Bronchial epithelial cell (primary cell): Measurements from ENCODE around the gene NFIA. TPM values are rescaled to one million over a fixed set of nuclear protein-coding genes. Genes with fewer than 3 reads are reported as not detected.
A peak's percentile ranks its signal among the peaks of the same experiment; 100 is the strongest.

ENCODE experiments used
- DNase-seq: peaks from one replicate; pipeline ENCODE4 v3.0.0-alpha.2; 2010; ENCODE audit warnings: low read depth
- FAIRE-seq: peaks from 2 replicates; lab custom pipeline; 2011; peaks lifted over from hg19 to GRCh38; lab: Jason Lieb, UNC
- H3K27me3 ChIP-seq: 2 replicates; pipeline ENCODE4 v1.5.1; 2011; ENCODE audit warnings: low read length; ENCODE audit not compliant: control insufficient read depth, insufficient read depth
- H3K36me3 ChIP-seq: 2 replicates; pipeline ENCODE4 v1.5.1; 2011; ENCODE audit warnings: low read length; ENCODE audit not compliant: control insufficient read depth, insufficient read depth
- H3K4me3 ChIP-seq: 2 replicates; pipeline ENCODE4 v1.5.1; 2011; ENCODE audit warnings: mild to moderate bottlenecking, low read depth, low read length, control low read depth
- total RNA-seq: library from RNA; depleted of rRNA; stranded (reverse); fragments of >200 nt; gene quantifications from 2 replicates; pipeline ENCODE4 v1.2.1, GENCODE V29; 2014
- TF ChIP-seq, protein P1 (sequence below): IDR thresholded peaks from 2 replicates; pipeline ENCODE4 v1.5.1; 2011; ENCODE audit warnings: mild to moderate bottlenecking, moderate library complexity, low read length, control low read depth, inconsistent platforms; ENCODE audit not compliant: insufficient read depth, severe bottlenecking

NFIA gene
- total RNA-seq, 1 donor from 2014 or later: 7.4 TPM

DNA sequence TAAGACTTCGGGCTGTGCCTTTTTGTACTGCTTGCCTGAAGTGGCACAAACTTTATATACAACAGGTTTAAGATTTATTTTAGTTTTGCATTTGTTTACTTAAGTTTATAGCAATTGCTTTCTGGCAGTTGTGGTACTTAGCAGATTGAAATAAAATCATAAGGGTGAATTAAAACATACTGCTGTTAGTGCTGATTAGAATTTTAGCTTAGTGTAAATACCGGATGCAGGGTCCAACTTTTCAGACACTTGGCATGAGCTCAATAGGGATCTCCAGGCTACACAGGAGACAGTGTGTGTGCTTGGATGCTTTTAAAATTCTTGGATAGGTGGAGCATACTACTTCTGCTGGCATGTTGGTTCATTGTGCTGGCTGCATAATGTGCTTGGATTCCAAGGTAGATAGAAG lies 159.6 kb downstream of the NFIA start:
- FAIRE-seq: no peak
- Histone ChIP-seq H3K27me3 (no peaks in the 10 kb centered on the region), H3K36me3 (no peaks in the 10 kb centered on the region), H3K4me3 (no peak overlapping the region)
- DNase-seq: no peak
- TF ChIP-seq, protein P1, sequence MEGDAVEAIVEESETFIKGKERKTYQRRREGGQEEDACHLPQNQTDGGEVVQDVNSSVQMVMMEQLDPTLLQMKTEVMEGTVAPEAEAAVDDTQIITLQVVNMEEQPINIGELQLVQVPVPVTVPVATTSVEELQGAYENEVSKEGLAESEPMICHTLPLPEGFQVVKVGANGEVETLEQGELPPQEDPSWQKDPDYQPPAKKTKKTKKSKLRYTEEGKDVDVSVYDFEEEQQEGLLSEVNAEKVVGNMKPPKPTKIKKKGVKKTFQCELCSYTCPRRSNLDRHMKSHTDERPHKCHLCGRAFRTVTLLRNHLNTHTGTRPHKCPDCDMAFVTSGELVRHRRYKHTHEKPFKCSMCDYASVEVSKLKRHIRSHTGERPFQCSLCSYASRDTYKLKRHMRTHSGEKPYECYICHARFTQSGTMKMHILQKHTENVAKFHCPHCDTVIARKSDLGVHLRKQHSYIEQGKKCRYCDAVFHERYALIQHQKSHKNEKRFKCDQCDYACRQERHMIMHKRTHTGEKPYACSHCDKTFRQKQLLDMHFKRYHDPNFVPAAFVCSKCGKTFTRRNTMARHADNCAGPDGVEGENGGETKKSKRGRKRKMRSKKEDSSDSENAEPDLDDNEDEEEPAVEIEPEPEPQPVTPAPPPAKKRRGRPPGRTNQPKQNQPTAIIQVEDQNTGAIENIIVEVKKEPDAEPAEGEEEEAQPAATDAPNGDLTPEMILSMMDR: no peak

DNA sequence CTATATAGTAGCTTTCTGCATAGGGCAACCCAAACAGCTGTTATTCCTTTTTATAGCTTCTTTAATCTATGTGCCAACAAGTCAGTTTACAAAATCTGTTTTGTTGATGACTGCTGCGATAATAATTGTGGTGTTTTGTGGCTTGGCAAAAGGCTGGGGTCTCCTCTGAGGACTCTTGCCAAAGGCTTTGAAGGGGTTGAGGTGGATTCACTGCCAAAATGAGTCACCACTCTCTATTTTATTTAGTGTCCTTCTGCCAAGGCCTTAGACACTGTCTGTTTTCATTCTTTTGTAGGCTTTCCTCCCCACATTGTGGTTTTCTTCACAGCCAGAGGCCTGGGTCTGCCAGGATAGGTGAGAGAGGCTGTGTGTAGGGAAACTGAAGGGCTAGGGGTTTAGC lies 161.8 kb downstream of the NFIA start:
- no peaks in the 10 kb centered on the region for H3K27me3 ChIP-seq
- H3K36me3 ChIP-seq: no peaks in the 10 kb centered on the region
- no peak for FAIRE-seq
- TF ChIP-seq, protein P1: no peak
- DNase-seq: peak; percentile 43
- H3K4me3 ChIP-seq: no peak overlapping the region

DNA sequence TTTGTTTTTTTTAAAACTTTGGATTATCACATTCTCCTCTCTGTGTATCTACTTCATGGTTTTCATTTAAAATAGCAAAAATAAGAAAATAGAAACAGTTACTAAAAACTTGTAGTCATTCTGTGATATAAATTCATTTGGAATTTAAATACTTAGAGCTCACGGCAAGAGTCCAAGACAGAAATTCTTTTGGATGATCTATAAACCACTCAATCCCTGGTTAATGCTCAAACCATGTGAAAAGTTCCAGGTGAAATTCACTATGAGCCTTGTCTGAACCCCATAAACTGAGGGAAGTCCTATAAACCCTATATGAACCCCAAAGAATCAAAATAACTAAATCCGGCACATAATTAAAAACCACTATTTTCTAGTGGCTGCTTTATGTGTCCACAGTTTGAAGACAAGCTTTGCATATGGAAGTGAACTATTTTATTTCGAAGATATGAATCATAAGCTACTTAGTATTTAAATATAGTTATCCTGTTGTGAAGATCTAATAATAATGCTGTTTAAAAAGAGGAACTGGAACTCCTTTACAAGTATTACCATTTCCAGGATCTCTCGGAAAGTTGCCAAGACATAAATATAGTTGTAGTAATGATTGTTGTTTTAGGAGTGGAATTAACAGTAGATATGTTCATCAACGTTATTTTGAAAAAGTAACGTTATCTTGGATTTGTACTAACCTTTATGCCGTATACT lies 163.5 kb downstream of the NFIA start:
- Histone ChIP-seq H3K4me3 (no peak overlapping the region), H3K27me3 (no peaks in the 10 kb centered on the region), H3K36me3 (no peaks in the 10 kb centered on the region)
- FAIRE-seq (no peak), DNase-seq (no peak)
- TF ChIP-seq, protein P1: no peak

DNA sequence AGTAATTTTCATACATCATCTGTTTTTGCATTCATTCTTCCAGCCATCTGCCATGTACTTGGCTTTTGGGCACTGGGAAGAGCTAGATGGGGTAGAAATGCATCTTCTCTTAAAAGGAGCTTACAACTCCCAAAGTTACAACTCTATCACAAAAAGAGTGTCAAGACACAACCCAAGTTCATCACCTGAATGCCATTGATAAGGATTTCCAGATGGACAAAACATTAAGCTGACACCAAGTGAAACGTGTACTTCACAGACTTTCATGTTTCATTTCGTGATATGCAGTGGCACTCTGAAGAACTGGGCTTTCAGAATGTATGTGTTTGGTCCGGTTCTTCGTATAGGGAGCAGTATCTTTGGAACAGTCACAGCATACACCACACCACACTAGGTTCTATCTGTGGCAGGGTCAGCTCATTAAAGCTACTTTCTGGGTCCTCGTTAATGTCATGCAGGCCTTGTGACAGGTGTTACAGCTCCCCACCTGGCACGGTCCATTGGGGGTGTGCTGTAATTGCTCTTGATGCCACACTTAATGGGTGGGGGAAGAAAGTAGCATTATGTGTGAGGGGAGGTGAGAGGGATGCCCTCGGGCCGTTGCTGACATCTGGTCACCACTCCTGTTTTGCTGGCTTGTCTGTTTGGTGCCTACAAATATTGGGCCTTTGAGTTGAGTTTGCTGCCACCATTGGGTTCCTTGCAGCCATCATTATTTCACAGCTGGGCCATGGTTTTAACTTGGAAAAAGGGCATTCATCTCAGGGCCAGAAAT lies 164.9 kb downstream of the NFIA start:
- no peaks in the 10 kb centered on the region for H3K27me3 ChIP-seq
- H3K36me3 ChIP-seq: no peaks in the 10 kb centered on the region
- TF ChIP-seq, protein P1: no peak
- DNase-seq: no peak
- FAIRE-seq: peak; percentile 47
- no peak overlapping the region for H3K4me3 ChIP-seq

DNA sequence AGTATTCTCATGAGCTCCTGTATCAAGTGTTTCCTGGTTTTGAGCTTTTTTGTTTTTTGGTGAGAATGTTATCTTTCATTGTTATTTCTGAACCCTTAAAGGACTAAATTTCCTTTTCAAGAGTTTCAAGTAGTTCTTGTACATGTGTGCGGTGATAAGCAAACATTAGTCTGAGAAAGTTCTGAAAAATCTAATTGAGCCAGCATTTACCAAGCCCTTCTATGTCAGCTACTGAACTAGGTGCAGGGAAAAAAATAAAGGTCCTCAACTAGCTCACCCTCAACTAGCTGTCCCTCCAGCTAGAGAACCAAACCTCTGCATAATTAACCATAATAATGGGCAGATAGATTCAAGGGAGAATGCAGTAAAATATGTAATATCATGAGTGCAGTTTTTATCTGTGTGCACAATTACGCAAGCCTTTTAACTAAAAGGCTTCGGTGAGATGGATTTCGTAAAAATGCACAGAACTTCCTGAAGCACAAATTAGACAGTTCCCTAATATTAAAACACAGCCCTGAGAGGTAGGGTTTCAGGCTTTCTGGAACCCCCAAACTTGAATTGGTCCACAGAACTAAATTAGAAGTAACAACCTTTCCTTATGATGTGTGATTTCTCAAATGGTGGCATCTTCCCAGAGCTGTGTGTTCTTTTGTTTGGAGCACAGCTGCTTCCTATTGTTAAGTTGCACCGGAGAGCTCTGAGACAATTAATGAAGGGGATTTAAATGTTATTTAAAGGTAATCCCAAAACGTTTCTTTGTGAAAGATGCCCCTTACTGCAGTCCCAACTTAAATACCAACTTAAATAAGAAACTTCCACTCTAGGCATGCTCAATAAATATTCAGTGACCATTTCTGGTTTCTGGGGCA lies 165.8 kb downstream of the NFIA start:
- Histone ChIP-seq H3K27me3 (no peaks in the 10 kb centered on the region), H3K4me3 (no peak overlapping the region), H3K36me3 (no peaks in the 10 kb centered on the region)
- no peak for DNase-seq
- FAIRE-seq: no peak
- TF ChIP-seq, protein P1: no peak
